A549 treated with Mapracorat at 1 μM for 4 hours (cell line): ENCODE measurements around the gene MYCBP. TPM values are rescaled to one million over a fixed set of nuclear protein-coding genes. Genes with fewer than 3 reads are reported as not detected.

Experiments used
- total RNA-seq: library from RNA; stranded (reverse); fragments of 200-300 nt; extraction: Qiagen RNA extraction; gene quantifications from 5 replicates; pipeline ENCODE4 v1.2.3, GENCODE V29; 2022

The MYCBP gene, protein sequence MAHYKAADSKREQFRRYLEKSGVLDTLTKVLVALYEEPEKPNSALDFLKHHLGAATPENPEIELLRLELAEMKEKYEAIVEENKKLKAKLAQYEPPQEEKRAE
- 13.0 to 21.3 TPM (median 19.7 TPM) in 5 replicates for total RNA-seq

DNA sequence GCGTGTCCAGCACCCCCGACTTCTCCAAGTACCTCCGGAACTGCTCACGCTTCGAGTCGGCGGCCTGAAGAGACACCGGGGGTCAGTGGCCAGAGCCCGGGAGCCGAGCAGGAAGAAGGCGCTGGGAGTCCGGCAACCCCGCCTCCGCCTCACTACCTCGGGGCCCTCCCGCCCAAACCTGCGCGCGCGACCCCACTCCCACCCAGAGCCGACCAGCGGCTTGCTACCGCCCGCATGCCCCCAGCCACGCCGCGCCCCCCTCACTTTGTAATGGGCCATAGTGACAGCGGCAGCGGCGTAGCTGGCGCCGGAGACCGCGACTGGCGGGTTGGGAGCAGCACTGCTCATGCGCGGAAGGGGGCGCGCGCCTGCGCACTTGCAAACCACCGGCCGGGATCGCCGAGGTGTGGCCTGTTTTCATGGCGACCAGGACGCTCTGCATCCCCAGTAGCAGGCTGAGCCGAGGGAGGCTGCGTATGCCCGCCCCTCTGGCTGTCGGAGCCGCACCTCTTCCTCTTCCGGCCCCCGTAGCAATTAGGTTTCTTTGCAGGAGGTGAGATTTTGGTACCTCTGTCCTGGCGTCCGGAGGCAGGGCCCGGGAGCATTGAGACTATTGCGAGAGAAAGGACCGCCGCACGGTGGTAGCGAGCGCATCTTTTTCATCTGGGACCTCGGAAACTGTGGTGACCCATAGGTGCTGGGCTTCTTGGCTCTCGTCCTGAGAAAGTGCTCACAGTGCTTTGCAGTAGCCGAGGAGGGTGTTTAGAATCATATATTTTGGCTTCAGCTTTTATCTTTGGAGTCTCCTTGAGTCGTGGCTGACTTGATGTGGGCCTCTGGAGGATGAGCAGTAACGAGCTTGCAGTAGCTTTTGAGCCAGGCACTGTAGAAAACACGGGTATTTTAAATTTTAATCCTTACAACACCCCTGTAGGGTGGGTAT, at the start of gene MYCBP:
MYCBP (minus strand) TSS at position 322 of the 943 bp plus-strand sequence; CDS start at position 279, 43 bp downstream.

DNA sequence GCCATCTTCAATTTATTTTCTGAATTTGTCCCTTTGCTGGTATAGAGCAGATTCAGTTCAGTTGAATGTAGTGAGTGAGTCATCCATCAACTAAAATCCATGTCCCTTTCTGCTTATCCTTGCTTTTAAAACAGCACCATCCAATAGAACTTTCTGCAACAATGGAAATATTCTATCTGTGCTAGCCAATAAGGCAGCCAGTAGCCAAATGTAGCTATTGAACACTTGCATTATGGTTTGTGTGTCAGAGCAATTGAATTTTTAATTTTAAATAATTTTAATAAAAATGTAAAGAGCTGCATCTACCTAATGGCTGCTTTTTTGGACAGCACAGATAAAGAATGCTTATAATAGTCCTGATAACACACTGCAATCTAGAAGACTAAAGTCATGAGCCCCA, 8.3 kb upstream of the MYCBP start, which contains the start of gene GJA9:
GJA9 (minus strand) TSS at position 101 of the 400 bp plus-strand sequence. CDS start 5,489 bp downstream, outside the sequence.

DNA sequence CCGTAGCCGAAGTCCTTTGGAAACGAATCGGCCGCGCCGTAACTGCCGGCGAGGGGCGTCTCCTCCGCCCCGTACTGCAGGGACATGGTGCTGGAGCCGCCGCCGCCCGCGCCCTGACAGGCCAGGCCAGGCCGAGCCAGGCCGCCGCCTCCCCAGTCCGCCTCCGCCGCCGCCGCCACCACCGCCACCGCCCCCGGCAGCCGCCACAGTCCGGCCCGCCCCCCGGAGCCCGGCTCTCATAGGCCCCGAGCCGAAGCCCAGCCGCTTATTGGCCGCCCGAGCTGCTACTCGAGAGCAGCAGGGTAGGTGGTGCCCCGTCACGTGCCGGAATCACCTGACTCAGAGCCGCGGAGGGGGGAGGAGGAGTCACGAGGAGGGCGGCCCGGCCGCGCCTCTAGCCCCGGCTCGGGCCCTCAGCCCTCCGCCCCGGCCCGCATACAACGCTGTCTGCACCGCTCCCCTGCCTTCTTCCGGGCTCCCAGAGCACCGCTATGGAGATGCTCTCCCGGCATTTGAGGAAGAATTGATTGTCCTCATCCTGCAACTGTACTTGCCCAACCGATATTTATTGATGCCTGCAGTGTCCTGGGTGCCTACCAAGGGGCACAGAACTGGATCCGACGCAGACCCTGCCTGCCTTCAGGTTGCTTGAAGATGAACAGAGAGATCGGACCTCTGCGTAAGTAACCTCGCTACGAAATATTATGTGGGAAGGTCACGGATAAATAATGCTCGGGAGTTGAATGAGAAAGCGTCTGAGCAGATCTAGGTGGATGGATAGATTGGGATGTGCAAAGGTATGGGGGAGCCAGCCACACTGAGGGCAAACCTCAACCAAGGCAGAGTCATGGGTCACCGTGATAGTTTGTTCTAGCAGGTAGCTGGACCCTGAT, 13.3 kb downstream of the MYCBP start, which contains the start of gene RRAGC:
RRAGC (minus strand) TSS at position 212 of the 893 bp plus-strand sequence; CDS start at position 86, 126 bp downstream.

Other genes with a start within 250 kb of the MYCBP start
- gene RRAGC, start 13.6 kb downstream of the MYCBP start, total RNA-seq = 29.8 to 32.1 TPM (median 31.1 TPM) in 5 replicates
- not detected in 5 replicates for gene GJA9, start 8.2 kb upstream of the MYCBP start, total RNA-seq
- 1.6 to 2.8 TPM (median 1.8 TPM) in 5 replicates for gene RHBDL2, start 68.5 kb upstream of the MYCBP start, total RNA-seq
- gene AKIRIN1, start 117.9 kb upstream of the MYCBP start, total RNA-seq = 42.2 to 47.8 TPM (median 45.3 TPM) in 5 replicates
- gene NDUFS5, start 153.0 kb upstream of the MYCBP start, total RNA-seq = 404 to 617 TPM (median 421 TPM) in 5 replicates